ENCODE measurements around the gene AKNA. TPM values are rescaled to one million over a fixed set of nuclear protein-coding genes. Genes with fewer than 3 reads are reported as not detected.

AKNA gene
- polyA plus RNA-seq, 1 of the 3 experiments (the other 2 are of a cell fraction) = 0.84 TPM

- H3K27me3 ChIP-seq (ENCODE audit: insufficient read depth) = no peaks in the 10 kb centered on the region
- no peaks in the 10 kb centered on the region for H4K20me1 ChIP-seq (ENCODE audit: insufficient read depth)
- H3K9ac ChIP-seq = no peak overlapping the region
- TF ChIP-seq TEAD4 (IDR thresholded peaks at IDR 0.05; ENCODE audit: borderline replicate concordance, insufficient read depth) (no peak), RAD21 (IDR thresholded peaks at IDR 0.05; ENCODE audit: low read length) (no peak), TAF1 (IDR thresholded peaks at IDR 0.05; ENCODE audit: borderline replicate concordance, low read depth, low read length) (no peak), FOXM1 (IDR thresholded peaks at IDR 0.05; ENCODE audit: low read depth) (no peak), CTCF (IDR thresholded peaks at IDR 0.05) (no peak), RFX5 (IDR thresholded peaks at IDR 0.05; ENCODE audit: low read length) (no peak)
- H3K27ac ChIP-seq (ENCODE audit: low read depth in 2 of 2, low read length in 1 of 2) = no peak overlapping the region
- no peaks in the 10 kb centered on the region for H3F3A ChIP-seq (replicated peaks; ENCODE audit: insufficient read depth)
- no peaks in the 10 kb centered on the region for H3K79me2 ChIP-seq (ENCODE audit: insufficient read depth)
- H3K4me1 ChIP-seq (ENCODE audit: control insufficient read depth in 1 of 2, insufficient read depth in 2 of 2, low read depth in 1 of 2, low read length in 1 of 2) = peaks cover 0 to 6% of the 10 kb centered on the region in 2 experiments; a peak in 1 of 4 replicates
- ChIA-PET CTCF (interaction anchor here (1.0 kb wide), 1 partner anchor 259 kb away, joined by 3 read pairs; no protein-coding TSS in a partner anchor), POLR2A (no interaction called here)
- 100% methylated on average over 2 of the region's 4 CpGs for WGBS (ENCODE audit: low lambda C conversion rate)
- no peaks in the 10 kb centered on the region for H3K36me3 ChIP-seq (replicated peaks in 1 of 2; ENCODE audit: control insufficient read depth in 1 of 2, insufficient read depth in 2 of 2, low read length in 1 of 2)
- H2AFZ ChIP-seq (ENCODE audit: low read depth) = no peak overlapping the region
- H3K4me2 ChIP-seq = no peak overlapping the region
- no peak overlapping the region for H3K4me3 ChIP-seq (ENCODE audit: low read depth in 2 of 2, low read length in 1 of 2)
- H3K9me3 ChIP-seq = no peaks in the 10 kb centered on the region
- H3K9me2 ChIP-seq = no peaks in the 10 kb centered on the region
- no peak for DNase-seq
These were observed 45.8 kb downstream of the AKNA start for GRCh38 chr9:114341991-114342390.

GRCh38 chr9:114341152-114341830 is 46.5 kb downstream of the AKNA start:
- no peaks in the 10 kb centered on the region for H3K36me3 ChIP-seq (replicated peaks in 1 of 2; ENCODE audit: control insufficient read depth in 1 of 2, insufficient read depth in 2 of 2, low read length in 1 of 2)
- no peak for DNase-seq
- 90% methylated on average over 5 of the region's 12 CpGs for WGBS (ENCODE audit: low lambda C conversion rate)
- TF ChIP-seq RXRA (IDR thresholded peaks at IDR 0.05; ENCODE audit: borderline replicate concordance, low read depth) = no peak
- no peak overlapping the region for H3K4me3 ChIP-seq (ENCODE audit: low read depth in 2 of 2, low read length in 1 of 2)
- H3K9me2 ChIP-seq = no peaks in the 10 kb centered on the region
- H3F3A ChIP-seq (replicated peaks; ENCODE audit: insufficient read depth) = no peaks in the 10 kb centered on the region
- CTCF ChIA-PET = interaction anchor here (1.0 kb wide), 1 partner anchor 259 kb away, joined by 3 read pairs; no protein-coding TSS in a partner anchor
- POLR2A ChIA-PET = no interaction called here
- H3K79me2 ChIP-seq (ENCODE audit: insufficient read depth) = no peaks in the 10 kb centered on the region
- no peak overlapping the region for H3K27ac ChIP-seq (ENCODE audit: low read depth in 2 of 2, low read length in 1 of 2)
- H3K4me2 ChIP-seq = no peak overlapping the region
- peaks cover 0 to 6% of the 10 kb centered on the region in 2 experiments; a peak in 1 of 4 replicates for H3K4me1 ChIP-seq (ENCODE audit: control insufficient read depth in 1 of 2, insufficient read depth in 2 of 2, low read depth in 1 of 2, low read length in 1 of 2)
- no peaks in the 10 kb centered on the region for H4K20me1 ChIP-seq (ENCODE audit: insufficient read depth)
- no peaks in the 10 kb centered on the region for H3K27me3 ChIP-seq (ENCODE audit: insufficient read depth)
- no peak overlapping the region for H3K9ac ChIP-seq
- no peak overlapping the region for H2AFZ ChIP-seq (ENCODE audit: low read depth)
- H3K9me3 ChIP-seq = no peaks in the 10 kb centered on the region
